Naive thymus-derived CD4-positive, alpha-beta T cell (primary cell): ENCODE data around the gene TMEM8B. TPM values are rescaled to one million over a fixed set of nuclear protein-coding genes. Genes with fewer than 3 reads are reported as not detected.

Experiments used
- ATAC-seq: fragments of 150-1000 bp; cut with Tn5 transposase; 2 replicates; pipeline ENCODE4 v1.10.0; 2021; ENCODE audit warnings: mild to moderate bottlenecking, moderate library complexity
- CTCF ChIA-PET: fragments of 350-600 bp; sonication (Branson Sonifier 250); formaldehyde crosslinking; loops from one replicate; lab custom pipeline; 2021; ENCODE audit warnings: antibody characterized with exemption; lab: Charles Lee
- POLR2A ChIA-PET: fragments of 350-600 bp; sonication (Branson Sonifier 250); formaldehyde crosslinking; loops from one replicate; lab custom pipeline; 2021; ENCODE audit warnings: antibody characterized with exemption, inconsistent platforms; lab: Charles Lee
- DNase-seq, 9 donors: peaks; one replicate each; pipeline versions ENCODE4 v3.0.0 to v3.0.0-alpha.2; 2020 to 2022; ENCODE audit warnings: mixed read lengths in 1 of 9
- H3K27ac ChIP-seq: one replicate; pipeline ENCODE4 v1.7.0; 2013; ENCODE audit warnings: mild to moderate bottlenecking, low read depth, low read length, moderate library complexity
- H3K27me3 ChIP-seq, 2 donors: one replicate each; pipeline ENCODE4 v1.7.0; 2013; ENCODE audit warnings: low read length in 2 of 2, mild to moderate bottlenecking in 2 of 2, moderate library complexity in 2 of 2; ENCODE audit not compliant: control insufficient read depth in 2 of 2, insufficient read depth in 2 of 2
- H3K36me3 ChIP-seq, 3 experiments: 1 replicate in 2 of 3; 2 replicates in 1 of 3; pipeline ENCODE4 v1.7.0; 2013; ENCODE audit warnings: low read length in 3 of 3, mild to moderate bottlenecking in 3 of 3, moderate library complexity in 1 of 3; ENCODE audit not compliant: insufficient read depth in 3 of 3, control insufficient read depth in 2 of 3
- H3K4me1 ChIP-seq, 2 donors: one replicate each; pipeline ENCODE4 v1.7.0; 2013; ENCODE audit warnings: low read length in 2 of 2, mild to moderate bottlenecking in 2 of 2, moderate library complexity in 1 of 2; ENCODE audit not compliant: control insufficient read depth in 2 of 2, insufficient read depth in 2 of 2
- H3K4me3 ChIP-seq: 2 replicates; pipeline ENCODE4 v1.7.0; 2013; ENCODE audit warnings: mild to moderate bottlenecking, low read length
- H3K9me3 ChIP-seq, 3 experiments: 1 replicate in 2 of 3; 2 replicates in 1 of 3; pipeline ENCODE4 v1.7.0; 2013; ENCODE audit warnings: low read length in 3 of 3; ENCODE audit not compliant: control insufficient read depth in 2 of 3
- H3K27ac Mint-ChIP-seq, 9 donors: one replicate each; pipeline ENCODE4 v1.8.0; 2020 to 2022; ENCODE audit warnings: mixed read lengths in 9 of 9, mild to moderate bottlenecking in 8 of 9, moderate library complexity in 5 of 9, inconsistent platforms in 2 of 9
- H3K27me3 Mint-ChIP-seq, 5 donors: one replicate each; pipeline ENCODE4 v1.8.0; 2021 to 2022; ENCODE audit warnings: mixed read lengths in 5 of 5, mild to moderate bottlenecking in 1 of 5
- H3K36me3 Mint-ChIP-seq, 5 donors: one replicate each; pipeline ENCODE4 v1.8.0; 2020 to 2022; ENCODE audit warnings: mixed read lengths in 5 of 5, mild to moderate bottlenecking in 3 of 5, inconsistent platforms in 1 of 5
- H3K4me1 Mint-ChIP-seq, 7 donors: one replicate each; pipeline ENCODE4 v1.8.0; 2020 to 2022; ENCODE audit warnings: mixed read lengths in 7 of 7, mild to moderate bottlenecking in 3 of 7, inconsistent platforms in 1 of 7
- H3K4me3 Mint-ChIP-seq, 10 donors: one replicate each; pipeline ENCODE4 v1.8.0; 2020 to 2022; ENCODE audit warnings: mild to moderate bottlenecking in 10 of 10, mixed read lengths in 10 of 10, moderate library complexity in 6 of 10, inconsistent platforms in 2 of 10
- H3K9me3 Mint-ChIP-seq, 11 donors: one replicate each; pipeline ENCODE4 v1.8.0; 2020 to 2022; ENCODE audit warnings: mixed read lengths in 11 of 11, mild to moderate bottlenecking in 4 of 11, inconsistent platforms in 1 of 11, moderate library complexity in 1 of 11
- intact Hi-C, 2 donors: fragments of 100-400 bp; cut with micrococcal nuclease; formaldehyde crosslinking; loops; one replicate each; pipeline ENCODE4 v1.15.1; 2023
- polyA plus RNA-seq, 2 donors: library from polyadenylated mRNA; unstranded; fragments of 300-500 nt; fragmentation: Illumina TruSeq; gene quantifications; one replicate each; pipeline ENCODE4 v1.2.3, GENCODE V29; 2021
- total RNA-seq, 6 experiments: library from RNA in 5 of 6; stranded (reverse) in 5 of 6; gene quantifications; 1 replicate in 5 of 6; 2 replicates in 1 of 6; pipeline ENCODE4 v1.2.3 and lab custom pipeline; 2021 to 2026

The TMEM8B gene
- total and polyA plus RNA-seq, 7 experiments from 2014 or later = 3.0 to 11.6 (median 10.5) TPM

DNA sequence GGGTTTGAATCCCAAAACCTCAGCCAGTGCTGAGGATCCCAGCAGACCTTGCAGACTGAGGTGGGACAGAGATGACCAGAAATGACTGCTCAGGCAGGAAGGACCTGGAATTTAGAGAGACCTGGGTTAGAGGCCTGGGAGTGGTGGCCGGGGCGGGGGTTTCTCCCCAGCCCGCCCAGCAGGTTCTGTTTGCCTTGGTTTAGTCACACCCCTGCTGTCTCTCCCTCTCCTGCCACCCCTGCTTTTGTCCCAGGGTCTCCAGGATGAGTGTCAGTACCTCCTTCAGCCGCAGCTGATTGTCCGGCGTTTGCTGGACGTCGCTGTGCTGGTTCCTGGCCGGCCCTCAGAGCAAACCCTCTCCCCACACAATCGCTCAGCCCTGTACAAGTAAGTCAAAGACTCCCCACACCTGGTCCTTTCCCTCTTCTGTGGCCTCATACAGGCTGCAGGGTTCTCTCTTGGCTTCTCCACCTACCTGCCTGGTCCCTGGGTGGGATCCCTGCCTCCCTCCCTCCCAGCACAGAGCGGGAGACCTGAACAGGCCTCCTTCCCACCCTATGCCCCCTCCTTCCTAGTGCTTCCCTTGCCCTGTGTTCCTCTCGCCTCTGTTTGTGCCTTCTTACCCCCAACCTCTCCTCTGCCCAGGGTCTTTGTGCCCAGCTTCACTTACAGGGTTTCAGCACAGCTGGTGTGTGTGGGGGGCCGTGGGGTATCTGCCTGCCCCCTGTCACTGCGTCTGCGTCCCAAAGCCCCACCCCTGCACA lies 12.0 kb downstream of the TMEM8B start:
- Mint-ChIP-seq H3K36me3 (no peaks in the 10 kb centered on the region), H3K4me1 (peaks cover 15 to 34% (median 19%) of the 10 kb centered on the region in 7 donors), H3K4me3 (no peak overlapping the region), H3K27ac (no peak overlapping the region), H3K9me3 (no peaks in the 10 kb centered on the region), H3K27me3 (no peaks in the 10 kb centered on the region)
- CTCF ChIA-PET = interaction anchor here (1.0 kb wide), 1 partner anchor 165 kb away, joined by 4 read pairs; no protein-coding TSS in a partner anchor
- Histone ChIP-seq H3K9me3 (no peaks in the 10 kb centered on the region), H3K27ac (no peak overlapping the region), H3K27me3 (no peaks in the 10 kb centered on the region), H3K36me3 (no peaks in the 10 kb centered on the region), H3K4me3 (no peak overlapping the region), H3K4me1 (peaks cover 0 to 19% of the 10 kb centered on the region in 2 donors)
- DNase-seq = no peak
- POLR2A ChIA-PET = no interaction called here
- intact Hi-C loops = no loop called here
- no peak for ATAC-seq

DNA sequence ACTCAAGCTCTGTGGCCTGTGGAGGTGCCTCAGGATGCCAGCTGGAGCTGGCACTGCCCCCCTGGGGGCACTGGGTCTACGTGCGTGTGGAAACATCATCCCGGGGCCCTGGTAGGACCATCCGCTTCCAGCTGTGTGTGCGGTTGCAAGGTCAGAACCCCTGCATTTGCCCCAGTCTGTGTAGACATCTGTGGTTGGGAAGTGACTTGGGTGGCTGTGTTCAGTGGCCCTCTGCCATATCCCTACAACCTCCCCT lies 12.5 kb downstream of the TMEM8B start:
- POLR2A ChIA-PET = no interaction called here
- DNase-seq (no peak), ATAC-seq (no peak)
- H3K9me3 Mint-ChIP-seq = no peaks in the 10 kb centered on the region
- H3K4me3 ChIP-seq = no peak overlapping the region
- no peaks in the 10 kb centered on the region for H3K36me3 Mint-ChIP-seq
- H3K27ac ChIP-seq = no peak overlapping the region
- H3K27me3 ChIP-seq = no peaks in the 10 kb centered on the region
- no peak overlapping the region for H3K4me3 Mint-ChIP-seq
- H3K9me3 ChIP-seq = no peaks in the 10 kb centered on the region
- intact Hi-C loops = no loop called here
- H3K4me1 ChIP-seq = peaks cover 0 to 19% of the 10 kb centered on the region in 2 donors
- H3K27ac Mint-ChIP-seq = no peak overlapping the region
- CTCF ChIA-PET = interaction anchor here (1.0 kb wide), 1 partner anchor 165 kb away, joined by 4 read pairs; no protein-coding TSS in a partner anchor
- peaks cover 15 to 34% (median 19%) of the 10 kb centered on the region in 7 donors for H3K4me1 Mint-ChIP-seq
- no peaks in the 10 kb centered on the region for H3K27me3 Mint-ChIP-seq
- H3K36me3 ChIP-seq = no peaks in the 10 kb centered on the region

DNA sequence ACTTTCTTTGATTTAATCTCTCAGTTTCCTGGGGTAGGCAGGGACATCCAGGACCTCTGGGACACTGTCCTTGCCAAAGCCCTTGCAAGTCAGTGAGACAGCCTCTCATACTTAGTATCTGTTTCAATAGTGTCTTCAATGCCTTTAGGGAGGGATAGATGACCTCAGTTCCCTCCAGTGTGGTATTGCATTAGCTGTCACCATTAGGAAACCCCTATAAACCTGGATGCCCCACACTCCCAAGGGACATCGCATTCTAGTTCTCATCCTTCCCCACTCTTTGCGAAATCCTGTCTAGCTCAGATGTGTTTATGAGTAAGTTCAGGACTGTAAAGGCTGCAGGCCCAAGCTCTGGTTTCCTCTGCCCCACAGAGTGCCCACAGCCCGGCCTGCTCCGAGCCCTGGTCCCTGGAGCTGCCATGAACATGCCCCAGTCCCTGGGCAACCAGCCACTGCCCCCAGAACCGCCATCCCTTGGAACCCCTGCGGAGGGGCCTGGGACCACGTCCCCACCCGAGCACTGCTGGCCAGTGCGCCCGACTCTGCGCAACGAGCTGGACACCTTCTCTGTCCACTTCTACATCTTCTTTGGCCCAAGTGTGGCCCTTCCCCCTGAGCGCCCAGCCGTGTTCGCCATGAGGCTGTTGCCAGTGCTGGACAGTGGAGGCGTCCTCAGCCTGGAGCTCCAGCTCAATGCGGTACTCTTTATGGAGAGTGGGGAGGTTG lies 13.2 kb downstream of the TMEM8B start:
- no peak overlapping the region for H3K27ac ChIP-seq
- POLR2A ChIA-PET = interaction anchor here (0.9 kb wide), 1 partner anchor 13 kb away, joined by 3 read pairs; the partner anchor contains the start of genes FAM221B and TMEM8B
- no peak for ATAC-seq
- no peak overlapping the region for H3K4me3 ChIP-seq
- DNase-seq = no peak
- Mint-ChIP-seq H3K9me3 (no peaks in the 10 kb centered on the region), H3K27ac (no peak overlapping the region), H3K4me1 (peaks cover 16 to 34% (median 24%) of the 10 kb centered on the region in 7 donors), H3K36me3 (peaks cover 0 to under 1% (median 0%) of the 10 kb centered on the region in 5 donors), H3K27me3 (no peaks in the 10 kb centered on the region), H3K4me3 (no peak overlapping the region)
- H3K27me3 ChIP-seq = no peaks in the 10 kb centered on the region
- peaks cover 0 to 19% of the 10 kb centered on the region in 2 donors for H3K4me1 ChIP-seq
- CTCF ChIA-PET = interaction anchor here (1.0 kb wide), 1 partner anchor 166 kb away, joined by 4 read pairs; no protein-coding TSS in a partner anchor
- intact Hi-C loops = no loop called here
- peaks cover 0 to 5% (median 0%) of the 10 kb centered on the region in 3 experiments for H3K36me3 ChIP-seq
- H3K9me3 ChIP-seq = no peaks in the 10 kb centered on the region

DNA sequence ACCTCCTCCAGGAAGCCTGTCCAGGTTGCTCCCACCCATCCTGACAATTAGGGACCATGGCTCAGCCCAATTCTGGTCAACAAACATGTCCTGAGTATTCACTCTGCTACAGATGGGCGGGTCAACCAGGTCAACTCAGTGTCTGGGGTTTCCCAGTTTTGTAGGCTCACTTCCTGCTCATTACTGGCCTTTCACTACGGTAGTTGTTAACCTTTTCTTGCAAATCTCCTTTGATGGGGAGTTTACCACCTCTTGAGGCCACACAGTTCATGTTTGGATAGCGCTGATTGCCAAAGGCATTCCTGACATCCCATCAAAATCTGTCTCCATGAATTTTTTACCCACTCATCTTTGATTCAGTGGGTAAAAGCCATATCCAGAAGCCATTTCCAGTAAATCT lies 13.8 kb downstream of the TMEM8B start:
- CTCF ChIA-PET = no interaction called here

DNA sequence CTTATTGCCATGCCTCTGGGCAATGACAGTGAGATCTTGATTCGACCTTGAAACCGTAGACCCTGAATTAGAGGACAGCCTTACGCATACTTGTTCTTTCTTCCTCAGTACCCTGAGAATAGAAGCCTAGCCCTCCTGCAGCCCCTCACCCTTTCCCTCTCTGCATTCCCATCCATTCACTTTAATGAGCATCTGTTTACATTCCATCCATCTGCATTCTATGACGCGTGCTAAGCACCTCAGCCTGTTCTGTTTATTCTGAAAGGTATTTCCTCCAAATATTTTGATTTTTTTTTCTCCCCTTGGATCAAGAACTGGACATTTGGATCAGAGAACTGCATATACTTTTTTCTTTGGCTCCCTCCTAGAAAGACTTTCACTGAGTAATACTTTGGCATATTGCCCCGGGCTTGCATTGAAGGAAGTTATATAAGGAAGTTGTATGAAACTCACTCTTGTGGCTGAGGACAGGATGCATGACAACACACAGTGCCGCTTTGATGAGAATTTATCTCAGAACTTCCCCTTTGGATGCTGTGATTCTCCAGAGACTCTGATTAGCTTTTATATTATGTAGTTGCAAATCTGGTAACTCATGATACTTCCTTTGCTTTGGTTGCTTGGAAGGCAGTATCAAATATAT lies 15.7 kb downstream of the TMEM8B start:
- H3K27ac Mint-ChIP-seq = peak overlapping the region in 6 of 9 donors; percentile 30 to 77 (median 58)
- H3K27me3 Mint-ChIP-seq = no peaks in the 10 kb centered on the region
- H3K36me3 Mint-ChIP-seq = peaks cover 0 to 21% (median 6%) of the 10 kb centered on the region in 5 donors
- CTCF ChIA-PET = no interaction called here
- Histone ChIP-seq H3K4me3 (no peak overlapping the region), H3K4me1 (peaks cover 0 to 19% of the 10 kb centered on the region in 2 donors), H3K27me3 (no peaks in the 10 kb centered on the region), H3K27ac (no peak overlapping the region), H3K36me3 (peaks cover 0 to 8% (median 0%) of the 10 kb centered on the region in 3 experiments), H3K9me3 (no peaks in the 10 kb centered on the region)
- POLR2A ChIA-PET = interaction anchor here (0.5 to 1.9 kb wide), 3 partner anchors 20 to 42 kb away, joined by 3 to 5 read pairs (median 3); partner anchors contain the start of gene HINT2
- H3K4me1 Mint-ChIP-seq = peaks cover 14 to 30% (median 26%) of the 10 kb centered on the region in 7 donors
- ATAC-seq (peak; percentile 90), DNase-seq (peak in 7 of 9 donors; percentile 60 to 81 (median 77))
- peak overlapping the region in 7 of 10 donors; percentile 4 to 56 (median 21) for H3K4me3 Mint-ChIP-seq
- intact Hi-C loops = loop anchor here in 1 of 2 donors (1.0 kb wide), 2 partner anchors 15 to 29 kb away; partner anchors contain the start of genes HINT2 and TMEM8B
- no peaks in the 10 kb centered on the region for H3K9me3 Mint-ChIP-seq

More for the DNA sequence above, 13.8 kb downstream of the TMEM8B start:
- intact Hi-C loops = no loop called here
- Histone ChIP-seq H3K27ac (no peak overlapping the region), H3K4me3 (no peak overlapping the region), H3K9me3 (no peaks in the 10 kb centered on the region), H3K4me1 (peaks cover 0 to 19% of the 10 kb centered on the region in 2 donors), H3K36me3 (peaks cover 0 to 8% (median 0%) of the 10 kb centered on the region in 3 experiments), H3K27me3 (no peaks in the 10 kb centered on the region)
- Mint-ChIP-seq H3K9me3 (no peaks in the 10 kb centered on the region), H3K4me1 (peaks cover 16 to 34% (median 26%) of the 10 kb centered on the region in 7 donors), H3K27me3 (no peaks in the 10 kb centered on the region), H3K36me3 (peaks cover 0 to 7% (median under 1%) of the 10 kb centered on the region in 5 donors), H3K4me3 (no peak overlapping the region), H3K27ac (no peak overlapping the region)
- ATAC-seq = peak; percentile 51
- no peak for DNase-seq
- POLR2A ChIA-PET = interaction anchor here (0.9 kb wide), 1 partner anchor 14 kb away, joined by 3 read pairs; the partner anchor contains the start of genes FAM221B and TMEM8B
